Measurements from ENCODE around the gene TENT5A. TPM values are rescaled to one million over a fixed set of nuclear protein-coding genes. Genes with fewer than 3 reads are reported as not detected.

TENT5A gene
- total RNA-seq, 1 donor from 2014 or later: 0.88 TPM

DNA sequence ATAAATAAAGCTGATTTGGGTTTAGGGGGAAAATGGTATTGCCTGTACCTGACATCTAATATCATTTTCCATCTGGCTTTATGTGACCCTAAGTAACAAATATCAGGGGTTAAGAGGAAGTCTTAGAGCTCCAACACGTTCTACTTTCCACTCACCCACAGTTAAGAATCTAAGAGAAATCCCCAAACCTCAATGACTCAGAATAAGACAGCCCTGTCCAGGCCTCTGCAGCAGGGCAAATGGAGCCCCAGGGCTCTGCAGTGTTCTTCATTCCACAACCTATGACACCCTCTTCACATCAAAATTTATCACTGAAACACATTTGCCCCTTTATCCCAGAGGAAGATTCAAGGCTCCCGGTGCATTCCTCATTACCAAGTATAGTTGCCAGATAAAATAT, 20.3 kb upstream of the TENT5A start:
- intact Hi-C loops (cut with micrococcal nuclease): loop anchor here (1.0 to 5.0 kb wide), 2 partner anchors 19 to 1825 kb away; partner anchors contain the start of gene ELOVL4

DNA sequence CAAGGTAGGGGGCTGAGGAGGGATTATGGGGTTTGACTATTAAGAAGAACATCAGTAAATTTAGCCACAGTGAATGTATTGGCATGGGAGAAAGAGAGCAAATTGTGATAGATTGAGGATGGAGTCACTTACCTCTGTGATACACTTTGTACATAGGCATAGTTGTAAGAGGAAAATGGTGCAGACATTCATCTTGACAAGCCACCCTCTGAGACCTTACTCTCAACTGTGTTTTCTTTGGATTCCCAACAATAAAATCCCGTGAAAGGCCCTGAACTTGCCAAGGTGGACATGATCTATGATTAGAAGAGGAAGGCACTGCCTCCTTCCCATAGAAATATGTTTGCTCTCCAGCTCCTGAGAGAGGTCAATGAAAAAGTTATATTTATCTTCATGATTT, 18.6 kb upstream of the TENT5A start:
- intact Hi-C loops (cut with micrococcal nuclease): loop anchor here (5.0 kb wide), 1 partner anchor 1824 kb away; the partner anchor contains the start of gene ELOVL4

DNA sequence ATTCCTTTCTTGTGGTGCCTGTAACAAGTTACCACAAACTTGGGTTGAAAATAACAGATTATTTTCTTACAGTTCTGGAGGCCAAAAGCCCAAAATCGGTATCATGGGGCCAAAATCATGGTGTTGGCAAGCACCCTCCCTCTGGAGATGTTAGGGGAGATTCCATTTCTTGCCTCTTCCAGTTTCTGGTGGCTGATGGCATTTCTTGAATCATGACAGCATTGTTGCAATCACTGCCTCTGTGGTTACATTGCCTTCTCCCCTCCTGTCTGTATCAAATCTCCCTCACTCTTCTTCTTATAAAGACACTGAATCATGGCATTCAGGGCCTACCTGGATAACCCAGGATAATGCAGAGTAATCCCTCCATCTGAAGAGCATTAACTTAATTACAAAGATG, 17.9 kb upstream of the TENT5A start:
- intact Hi-C loops (cut with micrococcal nuclease): loop anchor here (5.0 kb wide), 1 partner anchor 1823 kb away; the partner anchor contains the start of gene ELOVL4

DNA sequence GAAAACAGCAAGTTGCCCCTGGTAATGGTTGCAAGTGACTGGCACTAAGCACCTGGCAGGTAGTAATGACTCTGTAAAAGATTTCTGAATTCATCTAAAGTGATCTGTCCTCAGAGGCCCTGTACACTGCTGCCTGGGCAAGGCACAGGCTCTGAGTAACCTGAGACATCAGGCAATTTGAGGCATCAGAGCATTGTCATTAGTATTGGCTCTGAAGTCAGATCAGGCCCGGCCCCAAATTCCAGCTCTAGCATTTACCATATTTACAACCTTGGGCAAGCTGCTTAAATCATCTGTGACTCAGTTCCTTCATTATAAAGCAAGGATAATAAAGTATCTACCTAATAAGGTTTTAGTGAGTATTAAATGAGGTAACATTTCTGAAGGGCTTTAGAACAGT, 17.3 kb upstream of the TENT5A start:
- intact Hi-C loops (cut with micrococcal nuclease): loop anchor here (5.0 kb wide), 1 partner anchor 1823 kb away; the partner anchor contains the start of gene ELOVL4

DNA sequence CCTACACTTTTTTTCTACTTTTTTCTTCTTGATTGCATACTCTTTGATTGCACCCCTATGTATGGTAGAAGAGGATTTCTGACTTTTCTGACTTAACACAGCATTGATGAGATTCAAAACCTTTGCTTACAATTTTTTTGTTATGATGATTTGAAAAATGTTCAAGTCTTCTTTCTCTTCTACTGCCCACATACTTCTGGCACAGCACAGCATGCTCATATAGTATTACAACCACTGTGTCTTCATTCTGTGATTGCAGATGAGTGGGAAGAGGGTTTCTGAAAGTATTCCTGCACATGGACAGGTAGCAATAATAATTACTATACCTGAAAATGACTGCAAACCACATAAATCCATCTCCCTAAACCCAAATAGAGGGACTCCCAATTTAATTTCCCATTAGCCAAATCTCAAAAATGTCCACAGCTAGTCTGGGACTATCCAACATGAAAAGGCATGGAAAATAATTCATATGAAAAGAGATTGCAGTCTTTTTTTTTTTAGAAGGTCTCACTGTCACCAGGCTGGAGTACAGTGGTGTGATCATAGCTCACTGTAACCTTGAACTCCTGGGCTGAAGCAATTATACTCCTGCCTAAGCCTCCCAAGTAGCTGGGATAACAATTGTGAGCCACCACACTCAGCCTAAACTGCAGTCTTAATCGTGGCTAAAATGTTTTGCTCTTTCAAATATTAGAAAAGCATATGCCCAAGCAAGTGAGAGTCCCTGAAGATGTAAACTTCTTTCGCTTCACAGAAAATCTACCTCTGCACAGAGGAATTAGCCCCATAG, 15.9 kb upstream of the TENT5A start:
- intact Hi-C loops (cut with micrococcal nuclease): no loop called here

DNA sequence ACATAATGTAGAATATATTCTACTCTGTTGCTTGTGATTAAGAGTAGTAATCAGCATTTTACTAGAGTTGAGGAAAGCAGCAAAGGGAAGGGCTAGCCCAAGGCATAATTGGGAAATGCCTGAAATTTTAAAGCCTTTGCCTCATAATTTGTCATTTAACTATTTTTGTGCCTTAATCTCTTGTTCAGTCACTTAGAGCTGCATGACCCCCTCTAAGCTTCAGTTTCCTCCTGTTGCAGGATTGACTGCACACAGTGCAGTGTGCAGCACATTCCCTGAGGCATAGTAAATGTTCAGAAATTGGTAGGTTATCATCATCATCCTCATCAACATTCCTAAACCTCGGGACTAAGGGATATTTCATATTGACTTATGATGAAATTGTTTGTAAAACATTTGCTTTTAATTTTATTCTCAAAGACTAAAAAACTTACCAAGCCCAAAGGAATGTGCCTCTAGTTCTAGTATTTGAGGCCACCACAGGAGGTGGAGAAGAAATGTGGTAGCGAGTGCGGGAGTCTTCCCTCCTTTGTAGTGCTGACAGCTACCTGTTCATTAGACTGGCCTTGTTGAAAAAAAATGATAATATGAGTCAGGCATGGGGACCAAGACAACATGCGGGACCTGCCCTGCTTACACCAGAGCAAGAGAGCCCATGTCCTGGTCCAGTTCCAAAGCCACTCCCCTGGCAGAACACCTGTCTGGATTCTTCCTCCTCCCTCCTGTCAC, 14.8 kb upstream of the TENT5A start:
- intact Hi-C loops (cut with micrococcal nuclease): no loop called here

DNA sequence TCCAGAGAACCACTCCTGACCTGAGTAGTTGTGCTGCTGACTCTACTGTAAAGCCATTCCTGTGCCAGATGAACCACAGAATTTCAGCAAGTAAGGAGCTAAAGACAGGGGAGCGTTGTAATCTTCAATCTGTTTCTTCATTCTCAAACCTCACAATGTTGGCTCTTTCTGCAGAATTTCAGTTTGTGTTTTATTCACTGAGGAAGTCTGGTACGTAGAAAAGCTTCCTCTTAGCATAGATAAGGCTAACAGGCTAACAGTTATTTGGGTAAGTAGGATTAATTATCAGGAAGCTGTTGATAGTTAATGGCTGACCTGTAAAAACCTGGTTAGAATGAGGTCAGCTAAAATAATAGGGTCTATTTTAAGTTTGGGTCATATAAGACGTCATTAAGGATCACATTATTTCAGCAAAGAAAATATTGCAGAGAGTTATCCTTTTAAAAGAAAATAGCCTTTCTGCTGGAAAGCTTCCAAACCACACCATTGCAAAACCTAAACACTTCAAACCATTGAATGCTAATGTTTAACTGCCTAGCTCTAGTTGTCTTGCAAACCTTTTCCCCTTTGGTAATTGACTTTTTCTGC, 14.1 kb upstream of the TENT5A start:
- intact Hi-C loops (cut with micrococcal nuclease): no loop called here

DNA sequence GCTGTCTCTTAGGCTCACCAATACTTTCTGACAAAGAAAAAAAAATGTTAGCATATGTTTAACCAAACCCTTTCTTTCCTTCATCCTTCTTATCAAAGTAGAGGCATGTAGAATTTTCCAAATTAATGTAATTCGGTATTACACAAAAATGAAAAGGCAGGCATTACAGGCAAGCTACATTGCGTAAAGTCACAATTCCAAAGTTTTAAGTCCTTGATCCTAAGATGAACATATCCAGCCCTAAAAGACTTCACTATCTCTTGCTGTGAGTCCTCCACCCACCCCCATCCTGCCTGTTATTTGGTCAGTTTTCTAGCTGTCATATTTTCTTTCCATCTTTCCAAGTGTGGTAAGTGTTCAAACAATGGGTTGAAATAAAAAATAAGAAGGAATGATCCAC, 12.1 kb upstream of the TENT5A start:
- intact Hi-C loops (cut with micrococcal nuclease): no loop called here

DNA sequence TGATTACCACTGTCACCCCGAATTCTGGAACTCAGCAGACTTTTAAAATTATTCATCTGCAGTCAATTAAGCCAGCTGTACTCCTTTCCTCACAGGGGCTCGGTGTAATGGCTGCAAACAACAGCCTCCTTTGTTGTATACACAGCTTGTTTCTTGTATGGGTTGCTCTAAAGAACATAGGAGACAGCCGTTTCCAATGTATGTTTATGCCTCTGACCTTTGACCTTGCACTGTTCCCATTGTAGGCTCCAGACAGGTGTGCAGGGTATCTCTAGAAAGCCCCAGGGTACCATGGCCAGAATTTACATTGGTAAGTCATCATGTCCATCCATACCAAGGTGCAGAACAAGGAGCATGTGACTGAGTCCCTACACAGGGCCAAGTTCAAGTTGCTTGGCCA, 11.5 kb upstream of the TENT5A start:
- intact Hi-C loops (cut with micrococcal nuclease): no loop called here

DNA sequence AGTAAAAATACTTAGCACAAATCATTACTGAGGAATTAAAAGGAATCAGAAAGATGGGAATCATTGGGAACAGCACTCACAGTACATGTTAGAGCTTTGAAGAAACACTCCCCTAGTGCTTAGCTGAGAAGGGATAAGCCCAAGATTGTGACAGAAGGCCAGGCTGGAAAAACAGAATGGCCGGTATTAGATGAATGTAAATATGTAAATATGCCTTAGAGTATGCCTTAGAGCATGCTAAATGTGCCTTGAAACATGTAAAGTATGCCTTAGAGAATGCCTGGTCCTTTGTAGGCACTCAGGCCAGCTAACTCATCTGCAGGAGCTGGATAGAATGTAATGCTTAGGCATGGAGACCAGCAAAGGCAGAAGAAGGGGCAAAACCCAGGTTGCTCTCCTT, 10.6 kb upstream of the TENT5A start:
- intact Hi-C loops (cut with micrococcal nuclease): no loop called here

DNA sequence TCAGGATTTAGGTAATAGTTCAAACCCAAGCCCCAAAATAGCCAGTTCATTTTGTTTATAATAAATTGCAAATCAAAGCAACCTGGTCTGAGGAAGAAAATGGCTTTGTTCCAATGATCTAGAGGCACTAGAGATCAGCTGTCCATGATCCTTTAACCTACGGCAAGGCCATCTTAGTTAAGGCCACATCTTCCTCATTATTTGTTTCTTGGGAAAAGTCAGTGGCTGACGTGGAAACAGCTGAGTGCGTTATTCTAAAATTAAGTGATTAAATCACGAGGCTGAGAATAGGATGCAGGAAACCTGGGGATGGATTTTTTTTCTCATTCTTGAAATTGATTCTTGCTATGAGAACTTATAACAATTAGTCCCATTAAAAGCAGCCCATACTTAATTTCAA, 10.1 kb upstream of the TENT5A start:
- intact Hi-C loops (cut with micrococcal nuclease): no loop called here

DNA sequence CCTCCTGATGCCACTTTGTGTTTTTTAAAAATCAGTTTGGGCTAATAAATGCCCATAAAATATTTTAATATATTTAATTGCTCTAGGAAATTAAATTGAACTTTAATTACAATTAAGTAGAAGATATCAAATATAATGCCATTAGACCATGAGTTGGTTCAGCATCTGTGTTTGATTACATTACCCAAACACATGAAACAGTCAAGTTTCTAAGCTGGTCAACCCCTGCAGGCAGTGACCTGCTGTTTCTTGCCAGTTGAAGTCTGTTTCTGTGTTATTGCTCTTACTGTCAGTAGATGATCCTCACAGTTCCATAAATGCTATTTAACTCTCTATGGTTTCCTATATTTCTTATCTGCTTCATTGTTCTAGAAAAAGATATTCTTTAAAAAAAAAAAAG, 9.7 kb upstream of the TENT5A start:
- intact Hi-C loops (cut with micrococcal nuclease): no loop called here

DNA sequence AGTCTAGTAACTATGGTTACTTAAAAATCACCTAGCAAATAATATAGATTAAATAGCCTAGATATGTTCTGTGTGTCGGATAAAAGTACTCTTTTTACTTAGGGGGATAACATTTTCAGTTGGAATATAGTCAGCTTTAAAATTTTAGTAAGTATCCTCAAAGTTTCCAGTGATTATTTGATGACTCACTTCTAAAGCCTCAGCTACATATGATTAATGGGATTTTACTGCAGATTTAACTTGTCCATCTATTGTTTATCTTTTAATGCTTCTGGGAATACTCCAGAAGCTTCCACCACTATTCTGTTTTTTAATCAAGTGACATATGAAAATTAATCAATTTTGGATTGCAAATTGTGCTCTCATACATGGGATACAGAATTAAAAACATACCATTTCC, 8.7 kb upstream of the TENT5A start:
- intact Hi-C loops (cut with micrococcal nuclease): no loop called here

DNA sequence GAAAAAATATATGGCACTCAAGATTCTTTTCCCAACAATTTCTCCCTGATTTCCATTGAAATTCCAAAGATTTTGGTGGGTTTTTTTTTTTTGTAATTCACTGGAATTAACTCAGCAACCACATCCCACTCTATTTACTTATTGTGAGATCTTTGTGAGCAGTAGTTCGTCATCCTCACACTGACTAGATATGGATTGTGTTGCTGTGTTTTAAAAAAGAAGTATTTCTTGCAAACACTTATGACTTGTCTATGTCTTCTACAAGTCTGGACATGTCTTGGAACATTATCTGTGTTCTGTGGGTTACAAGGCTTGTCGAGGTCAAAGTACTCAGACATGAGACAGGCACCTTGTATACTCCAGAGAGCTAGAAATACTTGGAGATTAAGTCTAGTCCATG, 7.3 kb upstream of the TENT5A start:
- intact Hi-C loops (cut with micrococcal nuclease): no loop called here

DNA sequence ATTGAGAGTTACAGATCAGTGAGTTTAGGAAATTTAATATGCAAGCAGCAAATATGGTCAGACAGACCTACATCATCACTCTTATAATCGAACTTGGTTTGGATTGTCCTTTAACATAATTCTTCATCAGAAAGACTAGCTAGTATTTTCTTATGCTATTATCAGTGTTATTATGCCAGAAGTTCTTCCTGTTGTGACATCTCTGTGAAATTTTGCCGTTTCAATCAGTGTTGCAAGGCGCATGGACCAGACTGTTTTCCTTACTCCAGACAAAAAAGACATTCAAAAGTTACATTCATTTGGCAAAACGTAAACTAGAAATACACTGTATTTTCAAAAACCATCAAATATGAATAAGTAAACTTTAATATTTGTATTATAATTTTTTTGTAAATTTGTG, 5.7 kb upstream of the TENT5A start:
- intact Hi-C loops (cut with micrococcal nuclease): no loop called here

DNA sequence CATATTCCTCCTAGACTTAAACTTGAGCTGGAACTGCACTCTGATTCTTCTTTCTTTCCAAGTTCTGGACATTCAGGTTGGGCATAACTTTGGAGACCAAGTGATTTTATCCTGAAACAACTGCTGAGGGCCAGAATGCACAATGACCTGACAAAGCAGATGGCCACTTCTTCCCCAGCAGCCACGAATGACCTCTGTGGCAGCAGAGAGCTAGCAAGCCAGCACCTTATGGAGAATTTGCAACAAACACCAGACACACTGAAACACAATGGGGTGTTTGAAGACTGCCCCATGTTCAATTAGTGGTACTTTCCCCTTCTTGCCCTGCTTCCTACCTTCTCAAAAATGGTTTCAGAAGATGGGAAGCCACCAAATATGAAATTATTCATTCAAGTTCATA, 4.2 kb upstream of the TENT5A start:
- intact Hi-C loops (cut with micrococcal nuclease): no loop called here

DNA sequence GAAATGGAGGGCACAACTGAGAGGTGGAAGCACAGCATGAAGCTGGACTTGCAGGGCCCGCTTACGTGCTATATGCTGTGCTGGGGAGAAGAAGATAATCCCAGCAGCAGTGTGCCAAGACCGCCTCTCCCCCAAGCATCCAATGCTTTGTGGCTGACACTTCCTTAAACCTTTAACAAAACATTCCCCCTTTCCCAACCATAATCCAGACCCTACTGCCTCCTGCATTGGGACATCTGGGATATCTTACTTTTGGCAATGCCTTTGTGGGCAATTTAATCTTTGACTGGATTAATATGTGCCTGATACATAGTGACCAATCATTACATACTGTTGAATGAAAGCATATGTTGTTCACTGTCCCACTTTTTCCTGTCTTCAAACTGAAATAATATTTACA, 3.1 kb upstream of the TENT5A start:
- intact Hi-C loops (cut with micrococcal nuclease): no loop called here

DNA sequence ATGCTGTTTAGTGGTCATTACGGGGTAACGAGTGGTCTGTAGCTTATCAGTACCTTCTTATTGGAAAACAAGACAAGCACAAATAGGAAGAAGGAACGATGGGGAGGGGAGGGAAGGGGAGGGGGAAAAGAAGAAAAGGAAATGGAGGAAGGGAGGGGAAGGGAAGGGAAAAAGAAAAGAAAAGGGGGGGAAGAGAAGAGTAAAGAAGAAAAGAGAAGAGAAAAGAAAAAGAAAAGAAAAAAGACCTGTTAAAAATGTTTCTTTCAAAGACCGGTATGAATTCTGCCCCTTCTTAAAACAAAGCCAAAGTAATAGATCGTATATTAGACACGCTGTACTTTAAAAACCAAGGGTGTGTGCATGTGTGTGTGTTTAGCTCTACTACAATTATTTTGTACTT, 2.4 kb upstream of the TENT5A start:
- intact Hi-C loops (cut with micrococcal nuclease): loop anchor here (1.0 to 5.0 kb wide), 3 partner anchors 1213 to 1541 kb away; partner anchors contain the start of genes PGM3 and RWDD2A

DNA sequence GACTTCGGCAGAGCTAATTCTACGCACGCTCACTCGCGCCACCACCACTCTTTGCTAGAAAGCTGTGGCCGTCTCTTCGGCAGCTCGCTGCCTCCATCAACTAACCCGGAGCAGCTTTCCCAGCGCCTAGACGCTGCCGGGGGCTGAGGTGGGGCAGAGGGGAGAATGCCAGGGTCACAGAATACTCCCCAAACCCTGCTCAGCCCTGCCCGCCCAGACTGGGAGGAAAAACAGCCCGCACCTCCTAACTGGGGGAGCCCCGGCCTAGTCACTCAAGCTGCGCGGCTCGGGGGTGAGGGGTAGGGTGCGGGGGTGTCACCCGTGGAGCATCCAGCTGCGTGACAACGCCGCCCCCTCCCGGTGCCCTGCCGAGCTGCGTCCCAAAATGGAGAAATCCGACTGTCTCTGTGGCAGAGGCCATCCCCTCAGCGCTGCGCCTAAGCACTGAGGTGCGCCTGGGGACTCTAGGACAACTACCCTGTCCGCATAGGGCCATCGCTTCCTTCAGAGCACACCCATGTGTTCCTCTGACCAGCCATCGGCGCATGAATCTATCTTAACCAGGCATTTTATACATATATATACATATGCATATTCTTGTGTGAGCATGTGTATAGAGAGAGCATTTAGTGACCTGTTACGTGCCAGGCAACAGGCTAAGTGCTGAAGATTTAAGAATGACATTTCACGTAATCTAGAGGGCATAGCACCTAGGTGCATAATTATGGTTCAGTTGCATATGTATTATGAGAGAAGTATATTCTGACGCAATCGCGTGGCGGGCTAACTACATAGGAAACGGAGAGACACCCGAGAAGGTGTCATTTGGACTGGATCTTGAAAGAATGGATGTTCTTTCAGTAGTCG, 1.5 kb upstream of the TENT5A start:
- intact Hi-C loops (cut with micrococcal nuclease): loop anchor here (1.0 to 5.0 kb wide), 7 partner anchors 18 to 1885 kb away; partner anchors contain the start of genes DOP1A, PGM3 and RWDD2A

DNA sequence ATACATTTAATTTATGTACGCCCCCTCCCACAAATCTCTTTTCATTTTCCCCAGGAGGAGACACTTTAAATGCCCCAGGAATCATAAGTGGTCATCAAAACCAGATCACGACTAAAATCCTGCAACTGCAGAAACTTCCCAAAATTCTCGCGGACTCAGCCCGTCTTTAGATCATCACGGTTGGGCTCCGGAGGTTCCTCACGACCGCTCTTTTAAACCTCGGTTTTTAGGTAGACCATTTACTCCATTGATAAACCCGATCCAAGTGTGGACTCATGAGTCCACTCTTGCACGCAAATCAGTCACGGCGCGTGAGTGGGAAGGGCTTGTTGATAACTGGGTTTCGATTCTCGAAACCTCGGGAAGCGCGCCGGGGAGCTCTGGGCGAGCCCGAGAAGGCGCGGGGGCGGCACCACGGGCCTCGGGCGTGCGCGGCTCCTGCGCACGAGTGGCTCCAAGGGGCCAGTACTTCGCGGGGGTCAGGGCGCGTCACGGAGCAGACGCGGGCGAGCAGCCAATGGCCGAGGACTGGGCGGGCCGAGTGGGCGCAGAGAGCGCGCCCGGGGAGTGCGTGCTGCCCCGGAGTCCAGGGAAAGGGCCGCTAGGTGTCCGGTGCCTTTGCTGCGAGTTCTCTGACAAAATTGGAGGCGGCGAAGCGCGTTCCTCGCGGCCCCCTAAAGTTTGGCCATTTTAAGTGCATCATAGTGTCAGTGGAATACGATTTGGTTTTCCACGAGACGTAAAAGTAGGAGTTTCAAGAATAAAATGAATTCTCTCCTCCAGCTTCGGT, 635 bp upstream of the TENT5A start:
- intact Hi-C loops (cut with micrococcal nuclease): loop anchor here (1.0 to 5.0 kb wide), 11 partner anchors 19 to 1975 kb away; partner anchors contain the start of genes BCKDHB, DOP1A, ELOVL4 and IBTK
